ENCODE measurements around the gene ATG10. TPM values are rescaled to one million over a fixed set of nuclear protein-coding genes. Genes with fewer than 3 reads are reported as not detected.
"Not testable (repeated sequence)": the region's sequence is repeated elsewhere in the genome, so short reads cannot be mapped to it uniquely, and the experiment has no call there.

The ATG10 gene
- total RNA-seq, 1 experiment from 2014 or later, result 11.8 TPM

- no peaks in the 10 kb centered on the region for H3K9me3 ChIP-seq (ENCODE audit: low read length)
- H3K27ac ChIP-seq (ENCODE audit: low read length), result no peak overlapping the region
- H3K9ac ChIP-seq (ENCODE audit: low read length), result no peak overlapping the region
- no peaks in the 10 kb centered on the region for H3K9me2 ChIP-seq (replicated peaks; ENCODE audit: low read length)
- no peaks in the 10 kb centered on the region for H4K20me1 ChIP-seq (ENCODE audit: low read length)
- no peak overlapping the region for H3K4me3 ChIP-seq (ENCODE audit: low read length)
- CTCF ChIA-PET, result no interaction called here
- no peak overlapping the region for H2AFZ ChIP-seq (ENCODE audit: low read length)
- intact Hi-C loops (cut with micrococcal nuclease), result no loop called here
- no peaks in the 10 kb centered on the region for H3K79me2 ChIP-seq (ENCODE audit: low read length)
- ATAC-seq (no peak; the same call in 1 of the 2 replicates), DNase-seq (no peak)
- no peak overlapping the region for H3K4me2 ChIP-seq (ENCODE audit: low read length)
- no peaks in the 10 kb centered on the region for H3K27me3 ChIP-seq (ENCODE audit: low read length)
- H3F3A ChIP-seq (ENCODE audit: low read length, unreplicated experiment), result no peaks in the 10 kb centered on the region
- H3K36me3 ChIP-seq (ENCODE audit: low read depth, low read length), result no peaks in the 10 kb centered on the region
- TF ChIP-seq, protein P1, sequence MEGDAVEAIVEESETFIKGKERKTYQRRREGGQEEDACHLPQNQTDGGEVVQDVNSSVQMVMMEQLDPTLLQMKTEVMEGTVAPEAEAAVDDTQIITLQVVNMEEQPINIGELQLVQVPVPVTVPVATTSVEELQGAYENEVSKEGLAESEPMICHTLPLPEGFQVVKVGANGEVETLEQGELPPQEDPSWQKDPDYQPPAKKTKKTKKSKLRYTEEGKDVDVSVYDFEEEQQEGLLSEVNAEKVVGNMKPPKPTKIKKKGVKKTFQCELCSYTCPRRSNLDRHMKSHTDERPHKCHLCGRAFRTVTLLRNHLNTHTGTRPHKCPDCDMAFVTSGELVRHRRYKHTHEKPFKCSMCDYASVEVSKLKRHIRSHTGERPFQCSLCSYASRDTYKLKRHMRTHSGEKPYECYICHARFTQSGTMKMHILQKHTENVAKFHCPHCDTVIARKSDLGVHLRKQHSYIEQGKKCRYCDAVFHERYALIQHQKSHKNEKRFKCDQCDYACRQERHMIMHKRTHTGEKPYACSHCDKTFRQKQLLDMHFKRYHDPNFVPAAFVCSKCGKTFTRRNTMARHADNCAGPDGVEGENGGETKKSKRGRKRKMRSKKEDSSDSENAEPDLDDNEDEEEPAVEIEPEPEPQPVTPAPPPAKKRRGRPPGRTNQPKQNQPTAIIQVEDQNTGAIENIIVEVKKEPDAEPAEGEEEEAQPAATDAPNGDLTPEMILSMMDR (conservative IDR thresholded peaks at IDR 0.05; ENCODE audit: low read depth, low read length), result no peak
- TF ChIP-seq EZH2phosphoT487 (IDR thresholded peaks at IDR 0.05; ENCODE audit: borderline replicate concordance, low read length) (no peak), EZH2 (IDR thresholded peaks at IDR 0.05; ENCODE audit: low read length, unreplicated experiment) (no peak)
- no TSS peak for BruUV-seq (replicated peaks)
- no peaks in the 10 kb centered on the region for H3K4me1 ChIP-seq (ENCODE audit: insufficient read depth, low read length)
- POLR2A ChIA-PET (ENCODE audit: unreplicated experiment), result no interaction called here
Observed at GRCh38 chr5:81980598-81981260, 8.9 kb downstream of the ATG10 start.

GRCh38 chr5:81982172-81982685 lies 10.4 kb downstream of the ATG10 start:
- H3K4me3 ChIP-seq (ENCODE audit: low read length); H3K27me3 ChIP-seq (ENCODE audit: low read length); POLR2A ChIA-PET (ENCODE audit: unreplicated experiment); H3F3A ChIP-seq (ENCODE audit: low read length, unreplicated experiment); H3K9me3 ChIP-seq (ENCODE audit: low read length); H3K4me1 ChIP-seq (ENCODE audit: insufficient read depth, low read length); H3K4me2 ChIP-seq (ENCODE audit: low read length); H3K27ac ChIP-seq (ENCODE audit: low read length); ATAC-seq; H4K20me1 ChIP-seq (ENCODE audit: low read length); H3K79me2 ChIP-seq (ENCODE audit: low read length); BruUV-seq (replicated peaks); H3K36me3 ChIP-seq (ENCODE audit: low read depth, low read length); intact Hi-C loops (cut with micrococcal nuclease); CTCF ChIA-PET; H3K9me2 ChIP-seq (replicated peaks; ENCODE audit: low read length); H2AFZ ChIP-seq (ENCODE audit: low read length); DNase-seq; H3K9ac ChIP-seq (ENCODE audit: low read length): not testable (repeated sequence)

DNA sequence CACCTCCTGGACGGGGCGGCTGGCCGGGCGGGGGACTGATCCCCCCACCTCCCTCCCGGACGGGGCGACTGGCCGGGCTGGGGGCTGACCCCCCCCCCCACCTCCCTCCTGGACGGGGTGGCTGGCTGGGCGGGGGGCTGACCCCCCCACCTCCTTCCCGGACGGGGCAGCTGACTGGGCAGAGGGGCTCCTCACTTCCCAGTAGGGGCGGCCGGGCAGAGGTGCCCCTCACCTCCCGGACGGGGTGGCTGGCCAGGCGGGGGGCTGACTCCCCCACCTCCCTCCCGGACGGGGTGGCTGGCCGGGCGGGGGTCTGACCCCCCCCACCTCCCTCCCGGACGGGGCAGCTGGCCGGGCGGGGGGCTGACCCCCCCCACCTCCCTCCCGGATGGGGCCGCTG lies 11.3 kb downstream of the ATG10 start:
- H3K27ac ChIP-seq (ENCODE audit: low read length); H2AFZ ChIP-seq (ENCODE audit: low read length); H3K9me3 ChIP-seq (ENCODE audit: low read length); POLR2A ChIA-PET (ENCODE audit: unreplicated experiment); H3K4me1 ChIP-seq (ENCODE audit: insufficient read depth, low read length); ATAC-seq; H3K79me2 ChIP-seq (ENCODE audit: low read length); H3K9ac ChIP-seq (ENCODE audit: low read length); H3F3A ChIP-seq (ENCODE audit: low read length, unreplicated experiment); H3K27me3 ChIP-seq (ENCODE audit: low read length); intact Hi-C loops (cut with micrococcal nuclease); H3K9me2 ChIP-seq (replicated peaks; ENCODE audit: low read length); DNase-seq; CTCF ChIA-PET; H4K20me1 ChIP-seq (ENCODE audit: low read length); H3K36me3 ChIP-seq (ENCODE audit: low read depth, low read length); BruUV-seq (replicated peaks); H3K4me2 ChIP-seq (ENCODE audit: low read length); H3K4me3 ChIP-seq (ENCODE audit: low read length): not testable (repeated sequence)

DNA sequence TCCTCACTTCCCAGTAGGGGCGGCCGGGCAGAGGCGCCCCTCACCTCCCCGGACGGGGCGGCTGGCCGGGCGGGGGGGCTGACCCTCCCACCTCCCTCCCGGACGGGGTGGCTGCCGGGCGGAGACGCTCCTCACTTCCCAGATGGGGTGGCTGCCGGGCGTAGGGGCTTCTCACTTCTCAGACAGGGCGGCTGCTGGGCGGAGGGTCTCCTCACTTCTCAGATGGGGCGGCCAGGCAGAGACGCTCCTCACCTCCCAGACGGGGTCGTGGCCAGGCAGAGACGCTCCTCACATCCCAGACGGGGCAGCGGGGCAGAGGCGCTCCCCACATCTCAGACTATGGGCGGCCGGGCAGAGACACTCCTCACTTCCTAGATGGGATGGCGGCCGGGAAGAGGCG lies 11.7 kb downstream of the ATG10 start:
- BruUV-seq (replicated peaks); CTCF ChIA-PET; H3K27ac ChIP-seq (ENCODE audit: low read length); H3K36me3 ChIP-seq (ENCODE audit: low read depth, low read length); intact Hi-C loops (cut with micrococcal nuclease); DNase-seq; H3K79me2 ChIP-seq (ENCODE audit: low read length); H3K9me3 ChIP-seq (ENCODE audit: low read length); H2AFZ ChIP-seq (ENCODE audit: low read length); H3K4me3 ChIP-seq (ENCODE audit: low read length); H3F3A ChIP-seq (ENCODE audit: low read length, unreplicated experiment); H4K20me1 ChIP-seq (ENCODE audit: low read length); H3K27me3 ChIP-seq (ENCODE audit: low read length); ATAC-seq; POLR2A ChIA-PET (ENCODE audit: unreplicated experiment); H3K4me1 ChIP-seq (ENCODE audit: insufficient read depth, low read length); H3K9me2 ChIP-seq (replicated peaks; ENCODE audit: low read length); H3K4me2 ChIP-seq (ENCODE audit: low read length); H3K9ac ChIP-seq (ENCODE audit: low read length): not testable (repeated sequence)
